HG03521 (cell line): ENCODE measurements around the gene NLGN3.

ENCODE experiments used
- ATAC-seq: cut with Tn5 transposase; IDR thresholded peaks from one replicate; pipeline ENCODE4 v1.9.1; 2021; ENCODE audit warnings: mild to moderate bottlenecking, moderate library complexity; ENCODE audit not compliant: unreplicated experiment

NLGN3 gene

DNA sequence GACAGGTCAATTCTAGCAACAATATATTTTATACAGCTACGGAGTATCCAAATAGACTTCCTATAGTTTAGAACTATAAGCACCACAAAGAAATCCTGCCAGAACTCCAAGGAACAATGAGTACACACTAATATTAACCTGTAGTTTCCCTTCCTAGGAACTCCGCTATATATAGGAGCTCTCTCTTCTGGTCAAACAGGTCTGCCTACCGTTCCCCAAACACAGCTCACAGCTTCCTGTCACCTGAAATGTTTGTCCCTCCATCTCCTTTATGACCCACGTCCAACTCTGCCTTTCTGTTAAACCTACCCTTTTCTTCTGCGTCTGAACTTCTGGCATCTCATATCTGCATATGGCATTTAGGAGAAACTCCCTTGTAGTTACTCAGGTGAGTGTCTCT, 67.9 kb downstream of the NLGN3 start:
- no peak for ATAC-seq

DNA sequence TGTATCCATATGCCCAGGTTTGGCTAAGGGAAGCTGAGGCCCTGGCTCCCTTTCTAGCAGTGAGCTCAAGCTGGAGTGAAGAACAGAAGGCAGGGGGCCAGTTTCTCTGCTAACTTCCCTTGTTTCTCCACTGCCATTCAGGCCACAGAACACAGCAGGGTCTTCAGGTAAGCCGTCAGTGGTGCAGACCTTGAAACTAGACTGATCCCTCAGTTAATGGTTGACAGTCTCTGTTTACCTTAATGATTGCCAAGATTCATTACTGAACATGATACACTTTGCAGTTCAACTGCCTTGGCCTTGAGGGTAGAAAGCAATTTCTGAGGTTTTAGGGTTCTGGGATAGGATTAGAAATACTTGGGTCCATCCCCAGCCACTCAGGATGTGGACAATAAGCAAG, 69.5 kb downstream of the NLGN3 start:
- ATAC-seq, result no peak

DNA sequence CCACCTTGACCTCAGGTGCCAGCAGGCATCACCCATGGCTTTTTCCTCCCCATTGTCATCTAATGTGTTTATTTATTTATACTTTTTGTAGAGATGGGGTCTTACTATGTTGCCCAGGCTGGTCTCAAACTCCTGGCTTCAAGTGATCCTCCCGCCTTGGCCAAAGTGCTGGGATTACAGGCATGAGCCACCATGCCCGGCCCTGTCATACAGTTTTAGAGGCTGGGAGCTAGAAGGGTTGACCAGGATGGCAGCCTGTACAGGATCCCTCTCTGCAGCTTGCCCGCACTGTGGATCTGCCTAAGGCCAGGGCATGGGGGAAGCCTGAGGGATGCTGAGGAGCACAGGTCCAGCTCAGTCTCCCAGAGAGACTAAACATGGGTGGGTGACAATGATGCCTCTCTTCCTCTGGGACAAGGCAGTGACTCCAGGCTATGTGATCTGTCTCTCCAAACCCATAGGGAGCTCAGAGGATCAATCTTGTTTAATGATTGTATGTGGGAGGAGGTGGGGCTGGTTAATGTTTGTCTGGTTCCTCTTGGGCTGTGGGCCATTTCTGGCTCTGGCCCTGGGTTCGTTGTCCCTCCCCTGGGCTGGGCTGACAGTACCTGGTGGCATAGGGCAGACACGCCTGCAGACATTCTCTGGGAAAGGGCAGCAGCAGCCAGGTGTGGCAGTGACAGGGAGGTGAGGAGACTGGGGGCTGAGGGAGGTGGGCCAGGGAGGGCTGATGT, 70.1 kb downstream of the NLGN3 start:
- ATAC-seq, result no peak

DNA sequence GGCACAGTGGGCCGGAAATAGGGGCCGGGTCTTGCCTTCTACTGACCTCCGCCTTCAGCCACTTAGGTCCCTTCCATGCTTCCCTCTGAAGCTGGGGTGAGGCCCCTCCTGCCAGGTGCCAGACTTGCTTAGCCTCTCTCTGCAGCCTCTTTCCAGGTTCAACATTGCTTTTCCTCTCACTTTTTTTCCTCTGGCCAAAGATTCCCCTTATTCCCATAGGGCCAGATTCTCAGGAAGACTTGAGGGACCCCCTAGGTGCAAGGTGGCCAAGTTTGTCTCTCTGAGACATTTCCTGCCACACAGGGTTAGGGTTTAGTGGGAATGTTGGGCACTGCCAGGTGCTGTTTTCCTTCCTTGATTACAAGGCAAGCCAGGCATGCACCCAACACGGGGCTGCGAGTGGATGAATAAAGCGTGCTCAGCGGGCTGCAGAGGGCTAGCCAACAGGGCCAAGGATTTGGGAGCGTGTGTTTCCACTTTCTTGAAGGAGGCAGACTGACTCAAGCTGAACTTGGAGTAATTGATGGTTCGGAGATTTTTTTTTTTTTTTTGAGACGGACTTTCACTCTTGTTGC, 70.8 kb downstream of the NLGN3 start:
- no peak for ATAC-seq

DNA sequence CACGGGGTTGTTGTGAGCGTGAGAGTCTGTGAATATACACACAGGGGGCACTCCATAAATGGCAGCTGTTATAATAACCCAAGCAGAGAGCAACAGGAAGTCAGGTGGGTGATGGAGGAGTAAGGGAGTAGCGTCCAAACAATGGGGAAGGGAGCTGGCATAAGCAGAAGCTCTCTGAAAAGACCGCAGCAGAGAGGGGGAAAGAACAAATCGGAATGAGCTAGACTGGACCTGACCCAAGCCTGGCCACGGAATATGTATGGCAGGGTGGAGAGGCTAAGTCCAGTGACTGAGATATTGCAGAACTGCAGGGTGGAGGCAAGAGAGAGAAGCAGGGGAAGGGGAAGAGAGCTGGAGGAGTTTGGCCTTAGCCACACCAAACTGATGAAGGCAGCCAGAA, 71.8 kb downstream of the NLGN3 start:
- ATAC-seq, result no peak

DNA sequence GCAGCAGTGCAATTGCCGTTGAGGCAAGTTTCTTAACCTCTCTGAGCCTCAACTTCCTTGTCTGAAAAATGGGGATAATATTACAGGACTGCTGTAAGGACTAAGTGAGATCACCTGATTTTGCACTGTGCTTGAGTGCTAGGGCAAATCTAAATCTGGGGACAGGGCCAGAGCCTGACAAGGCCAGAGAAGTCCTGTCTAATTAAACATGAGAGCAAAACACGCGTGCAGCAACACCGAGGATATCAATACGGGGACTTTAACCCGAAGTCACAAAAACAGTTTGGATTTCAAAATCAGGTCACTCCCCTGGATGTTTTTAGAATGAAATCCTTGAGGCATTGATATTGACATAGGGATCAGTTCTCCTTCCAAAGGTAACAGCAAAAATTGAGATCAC, 72.7 kb downstream of the NLGN3 start:
- ATAC-seq, result no peak
